GM23338 (cell line): ENCODE data around the gene SUPT3H. TPM values are rescaled to one million over a fixed set of nuclear protein-coding genes. Genes with fewer than 3 reads are reported as not detected.

Source experiments
- ATAC-seq: fragments of 200-7000 bp; cut with Tn5 transposase; 3 replicates; pipeline ENCODE4 v1.9.1; 2020
- DNase-seq: peaks from one replicate; pipeline ENCODE4 v3.0.0-alpha.2; 2015; ENCODE audit warnings: low spot score
- H2AFZ ChIP-seq: fragments of 200-600 bp; sonication (generic); 2 replicates; pipeline ENCODE4 v1.8.0; 2016; ENCODE audit warnings: antibody characterized with exemption, mild to moderate bottlenecking, moderate library complexity
- H3F3A ChIP-seq: fragments of 200-600 bp; sonication (generic); replicated peaks from 2 replicates; pipeline ENCODE4 v1.8.0; 2017; ENCODE audit warnings: antibody characterized with exemption, mixed run types, low read depth
- H3K27ac ChIP-seq: fragments of 200-600 bp; sonication (generic); 2 replicates; pipeline ENCODE4 v1.6.1; 2016; ENCODE audit warnings: low read depth
- H3K27me3 ChIP-seq: fragments of 200-600 bp; sonication (generic); 2 replicates; pipeline ENCODE4 v1.8.0; 2016; ENCODE audit warnings: mild to moderate bottlenecking, mixed run types, moderate library complexity; ENCODE audit not compliant: insufficient read depth
- H3K36me3 ChIP-seq: fragments of 200-600 bp; sonication (generic); 2 replicates; pipeline ENCODE4 v1.8.0; 2016; ENCODE audit warnings: mild to moderate bottlenecking; ENCODE audit not compliant: insufficient read depth
- H3K4me1 ChIP-seq: fragments of 200-600 bp; sonication (generic); 2 replicates; pipeline ENCODE4 v1.8.0; 2016; ENCODE audit warnings: mild to moderate bottlenecking, moderate library complexity; ENCODE audit not compliant: insufficient read depth
- H3K4me2 ChIP-seq: fragments of 200-600 bp; sonication (generic); 2 replicates; pipeline ENCODE4 v1.7.1; 2017; ENCODE audit warnings: mixed run types
- H3K4me3 ChIP-seq: fragments of 200-600 bp; sonication (generic); 2 replicates; pipeline ENCODE4 v1.6.1; 2016; ENCODE audit warnings: mixed run types
- H3K79me2 ChIP-seq: fragments of 200-600 bp; sonication (generic); replicated peaks from 2 replicates; pipeline ENCODE4 v1.8.0; 2017; ENCODE audit warnings: mild to moderate bottlenecking; ENCODE audit not compliant: insufficient read depth
- H3K9me2 ChIP-seq: fragments of 200-600 bp; sonication (generic); 2 replicates; pipeline ENCODE4 v1.8.0; 2017; ENCODE audit not compliant: insufficient read depth
- H4K20me1 ChIP-seq: fragments of 200-600 bp; sonication (generic); replicated peaks from 2 replicates; pipeline ENCODE4 v1.8.0; 2017; ENCODE audit warnings: mild to moderate bottlenecking; ENCODE audit not compliant: insufficient read depth
- H3K27ac Mint-ChIP-seq: 2 replicates; pipeline ENCODE4 v1.8.0; 2020; ENCODE audit warnings: inconsistent platforms, mild to moderate bottlenecking, moderate library complexity, mixed read lengths
- H3K27me3 Mint-ChIP-seq: 3 replicates; pipeline ENCODE4 v1.8.0; 2022; ENCODE audit warnings: low read depth, mild to moderate bottlenecking, moderate library complexity, mixed read lengths, inconsistent platforms; ENCODE audit not compliant: insufficient read depth, poor library complexity
- H3K36me3 Mint-ChIP-seq: 3 replicates; pipeline ENCODE4 v1.8.0; 2021; ENCODE audit warnings: low read depth, mild to moderate bottlenecking, inconsistent platforms, moderate library complexity, mixed read lengths
- H3K4me1 Mint-ChIP-seq: 3 replicates; pipeline ENCODE4 v1.8.0; 2020; ENCODE audit warnings: mild to moderate bottlenecking, inconsistent platforms, mixed read lengths
- H3K4me3 Mint-ChIP-seq: 3 replicates; pipeline ENCODE4 v1.8.0; 2021; ENCODE audit warnings: moderate library complexity, mild to moderate bottlenecking, inconsistent platforms, mixed read lengths
- H3K9me3 Mint-ChIP-seq: 3 replicates; pipeline ENCODE4 v1.8.0; 2020; ENCODE audit warnings: moderate library complexity, mild to moderate bottlenecking, inconsistent platforms, mixed read lengths
- CREB1 ChIP-seq: fragments of 250-450 bp; sonication (Bioruptor Pico); IDR thresholded peaks from 2 replicates; pipeline ENCODE4 v1.5.0; 2020; ENCODE audit warnings: low read depth, mild to moderate bottlenecking, moderate library complexity
- EZH2phosphoT487 ChIP-seq: fragments of 200-600 bp; sonication (generic); IDR thresholded peaks from one replicate; pipeline ENCODE4 v1.8.1; 2018; ENCODE audit warnings: antibody characterized with exemption; ENCODE audit not compliant: unreplicated experiment
- JUNB ChIP-seq: IDR thresholded peaks from one replicate; pipeline ENCODE4 v1.6.1; 2016; ENCODE audit warnings: antibody characterized with exemption; ENCODE audit not compliant: unreplicated experiment
- NANOG ChIP-seq: IDR thresholded peaks from 2 replicates; pipeline ENCODE4 v1.6.1; 2016; ENCODE audit warnings: antibody characterized with exemption, borderline replicate concordance
- POLR2AphosphoS5 ChIP-seq: IDR thresholded peaks from 2 replicates; pipeline ENCODE4 v1.6.1; 2016; ENCODE audit warnings: antibody characterized with exemption, low read depth
- STAT1 ChIP-seq: IDR thresholded peaks from one replicate; pipeline ENCODE4 v1.6.1; 2016; ENCODE audit warnings: antibody characterized with exemption; ENCODE audit not compliant: unreplicated experiment
- ZNF114 ChIP-seq: fragments of 250-450 bp; sonication (Bioruptor Pico); IDR thresholded peaks from 2 replicates; pipeline ENCODE4 v1.5.0; 2020; ENCODE audit warnings: mild to moderate bottlenecking, moderate library complexity
- polyA plus RNA-seq: library from polyadenylated mRNA; unstranded; fragments of >200 nt; fragmentation: Nextera tagmentation; extraction: Ambion mirVana; gene quantifications from 2 replicates; pipeline ENCODE4 v1.2.1, GENCODE V29; 2016
- total RNA-seq: library from RNA; depleted of rRNA; stranded (reverse); fragments of >200 nt; shearing (Covaris generic); gene quantifications from 2 replicates; pipeline ENCODE4 v1.2.3, GENCODE V29; 2014
- TF ChIP-seq, protein P1 (sequence below): IDR thresholded peaks from one replicate; pipeline ENCODE4 v1.6.1; 2018; ENCODE audit warnings: antibody characterized with exemption; ENCODE audit not compliant: unreplicated experiment
- TF ChIP-seq, protein P2 (sequence below): IDR thresholded peaks from 2 replicates; pipeline ENCODE4 v1.6.1; 2016; ENCODE audit warnings: antibody characterized with exemption
- TF ChIP-seq, protein P3 (sequence below): fragments of 250-450 bp; sonication (Bioruptor Pico); IDR thresholded peaks from 2 replicates; pipeline ENCODE4 v1.5.0; 2020; ENCODE audit warnings: mild to moderate bottlenecking, moderate library complexity
- TF ChIP-seq, protein P4 (sequence below), 2 experiments: fragments of 200-600 bp in 1 of 2; sonication (generic) in 1 of 2; conservative IDR thresholded peaks; 2 replicates each; pipeline versions ENCODE4 v1.5.1 to v1.6.1; 2016 to 2017; ENCODE audit warnings: antibody characterized with exemption in 2 of 2, low read depth in 2 of 2, mild to moderate bottlenecking in 2 of 2, moderate library complexity in 1 of 2

The SUPT3H gene
- total and polyA plus RNA-seq, 2 experiments from 2014 or later: 11.4 to 30.1 TPM

DNA sequence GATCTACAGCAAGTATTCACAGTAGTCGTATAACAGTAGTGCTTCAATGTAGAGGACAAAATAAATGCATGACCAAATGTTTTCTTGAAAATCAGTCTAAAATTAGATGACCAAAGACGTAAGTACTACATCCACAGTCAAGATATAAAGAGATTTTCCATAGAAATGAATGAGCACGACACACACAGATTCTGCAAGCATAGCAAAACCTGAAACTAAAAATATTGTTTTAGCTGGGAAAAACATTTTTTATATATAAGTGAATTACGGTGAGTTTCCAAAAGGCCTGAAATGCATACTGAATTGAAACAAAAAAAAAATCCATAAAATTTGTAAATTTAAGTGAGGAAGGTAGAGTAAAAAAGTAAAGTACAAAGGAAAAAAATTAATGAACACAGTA is 217.4 kb downstream of the SUPT3H start:
- Mint-ChIP-seq H3K27me3 (no peaks in the 10 kb centered on the region), H3K27ac (no peak overlapping the region), H3K36me3 (no peaks in the 10 kb centered on the region), H3K9me3 (no peaks in the 10 kb centered on the region), H3K4me1 (peaks cover 12% of the 10 kb centered on the region), H3K4me3 (no peak overlapping the region)
- no peak overlapping the region for H3K27ac ChIP-seq
- H3K9me2 ChIP-seq: no peaks in the 10 kb centered on the region
- TF ChIP-seq, protein P1, sequence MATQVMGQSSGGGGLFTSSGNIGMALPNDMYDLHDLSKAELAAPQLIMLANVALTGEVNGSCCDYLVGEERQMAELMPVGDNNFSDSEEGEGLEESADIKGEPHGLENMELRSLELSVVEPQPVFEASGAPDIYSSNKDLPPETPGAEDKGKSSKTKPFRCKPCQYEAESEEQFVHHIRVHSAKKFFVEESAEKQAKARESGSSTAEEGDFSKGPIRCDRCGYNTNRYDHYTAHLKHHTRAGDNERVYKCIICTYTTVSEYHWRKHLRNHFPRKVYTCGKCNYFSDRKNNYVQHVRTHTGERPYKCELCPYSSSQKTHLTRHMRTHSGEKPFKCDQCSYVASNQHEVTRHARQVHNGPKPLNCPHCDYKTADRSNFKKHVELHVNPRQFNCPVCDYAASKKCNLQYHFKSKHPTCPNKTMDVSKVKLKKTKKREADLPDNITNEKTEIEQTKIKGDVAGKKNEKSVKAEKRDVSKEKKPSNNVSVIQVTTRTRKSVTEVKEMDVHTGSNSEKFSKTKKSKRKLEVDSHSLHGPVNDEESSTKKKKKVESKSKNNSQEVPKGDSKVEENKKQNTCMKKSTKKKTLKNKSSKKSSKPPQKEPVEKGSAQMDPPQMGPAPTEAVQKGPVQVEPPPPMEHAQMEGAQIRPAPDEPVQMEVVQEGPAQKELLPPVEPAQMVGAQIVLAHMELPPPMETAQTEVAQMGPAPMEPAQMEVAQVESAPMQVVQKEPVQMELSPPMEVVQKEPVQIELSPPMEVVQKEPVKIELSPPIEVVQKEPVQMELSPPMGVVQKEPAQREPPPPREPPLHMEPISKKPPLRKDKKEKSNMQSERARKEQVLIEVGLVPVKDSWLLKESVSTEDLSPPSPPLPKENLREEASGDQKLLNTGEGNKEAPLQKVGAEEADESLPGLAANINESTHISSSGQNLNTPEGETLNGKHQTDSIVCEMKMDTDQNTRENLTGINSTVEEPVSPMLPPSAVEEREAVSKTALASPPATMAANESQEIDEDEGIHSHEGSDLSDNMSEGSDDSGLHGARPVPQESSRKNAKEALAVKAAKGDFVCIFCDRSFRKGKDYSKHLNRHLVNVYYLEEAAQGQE: no peak
- TF ChIP-seq POLR2AphosphoS5 (no peak), STAT1 (no peak), NANOG (no peak), CREB1 (CRISPR knock-in tag) (no peak), JUNB (no peak), EZH2phosphoT487 (no peak), ZNF114 (CRISPR knock-in tag) (no peak)
- TF ChIP-seq, protein P2, sequence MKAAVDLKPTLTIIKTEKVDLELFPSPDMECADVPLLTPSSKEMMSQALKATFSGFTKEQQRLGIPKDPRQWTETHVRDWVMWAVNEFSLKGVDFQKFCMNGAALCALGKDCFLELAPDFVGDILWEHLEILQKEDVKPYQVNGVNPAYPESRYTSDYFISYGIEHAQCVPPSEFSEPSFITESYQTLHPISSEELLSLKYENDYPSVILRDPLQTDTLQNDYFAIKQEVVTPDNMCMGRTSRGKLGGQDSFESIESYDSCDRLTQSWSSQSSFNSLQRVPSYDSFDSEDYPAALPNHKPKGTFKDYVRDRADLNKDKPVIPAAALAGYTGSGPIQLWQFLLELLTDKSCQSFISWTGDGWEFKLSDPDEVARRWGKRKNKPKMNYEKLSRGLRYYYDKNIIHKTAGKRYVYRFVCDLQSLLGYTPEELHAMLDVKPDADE: no peak
- TF ChIP-seq, protein P3, sequence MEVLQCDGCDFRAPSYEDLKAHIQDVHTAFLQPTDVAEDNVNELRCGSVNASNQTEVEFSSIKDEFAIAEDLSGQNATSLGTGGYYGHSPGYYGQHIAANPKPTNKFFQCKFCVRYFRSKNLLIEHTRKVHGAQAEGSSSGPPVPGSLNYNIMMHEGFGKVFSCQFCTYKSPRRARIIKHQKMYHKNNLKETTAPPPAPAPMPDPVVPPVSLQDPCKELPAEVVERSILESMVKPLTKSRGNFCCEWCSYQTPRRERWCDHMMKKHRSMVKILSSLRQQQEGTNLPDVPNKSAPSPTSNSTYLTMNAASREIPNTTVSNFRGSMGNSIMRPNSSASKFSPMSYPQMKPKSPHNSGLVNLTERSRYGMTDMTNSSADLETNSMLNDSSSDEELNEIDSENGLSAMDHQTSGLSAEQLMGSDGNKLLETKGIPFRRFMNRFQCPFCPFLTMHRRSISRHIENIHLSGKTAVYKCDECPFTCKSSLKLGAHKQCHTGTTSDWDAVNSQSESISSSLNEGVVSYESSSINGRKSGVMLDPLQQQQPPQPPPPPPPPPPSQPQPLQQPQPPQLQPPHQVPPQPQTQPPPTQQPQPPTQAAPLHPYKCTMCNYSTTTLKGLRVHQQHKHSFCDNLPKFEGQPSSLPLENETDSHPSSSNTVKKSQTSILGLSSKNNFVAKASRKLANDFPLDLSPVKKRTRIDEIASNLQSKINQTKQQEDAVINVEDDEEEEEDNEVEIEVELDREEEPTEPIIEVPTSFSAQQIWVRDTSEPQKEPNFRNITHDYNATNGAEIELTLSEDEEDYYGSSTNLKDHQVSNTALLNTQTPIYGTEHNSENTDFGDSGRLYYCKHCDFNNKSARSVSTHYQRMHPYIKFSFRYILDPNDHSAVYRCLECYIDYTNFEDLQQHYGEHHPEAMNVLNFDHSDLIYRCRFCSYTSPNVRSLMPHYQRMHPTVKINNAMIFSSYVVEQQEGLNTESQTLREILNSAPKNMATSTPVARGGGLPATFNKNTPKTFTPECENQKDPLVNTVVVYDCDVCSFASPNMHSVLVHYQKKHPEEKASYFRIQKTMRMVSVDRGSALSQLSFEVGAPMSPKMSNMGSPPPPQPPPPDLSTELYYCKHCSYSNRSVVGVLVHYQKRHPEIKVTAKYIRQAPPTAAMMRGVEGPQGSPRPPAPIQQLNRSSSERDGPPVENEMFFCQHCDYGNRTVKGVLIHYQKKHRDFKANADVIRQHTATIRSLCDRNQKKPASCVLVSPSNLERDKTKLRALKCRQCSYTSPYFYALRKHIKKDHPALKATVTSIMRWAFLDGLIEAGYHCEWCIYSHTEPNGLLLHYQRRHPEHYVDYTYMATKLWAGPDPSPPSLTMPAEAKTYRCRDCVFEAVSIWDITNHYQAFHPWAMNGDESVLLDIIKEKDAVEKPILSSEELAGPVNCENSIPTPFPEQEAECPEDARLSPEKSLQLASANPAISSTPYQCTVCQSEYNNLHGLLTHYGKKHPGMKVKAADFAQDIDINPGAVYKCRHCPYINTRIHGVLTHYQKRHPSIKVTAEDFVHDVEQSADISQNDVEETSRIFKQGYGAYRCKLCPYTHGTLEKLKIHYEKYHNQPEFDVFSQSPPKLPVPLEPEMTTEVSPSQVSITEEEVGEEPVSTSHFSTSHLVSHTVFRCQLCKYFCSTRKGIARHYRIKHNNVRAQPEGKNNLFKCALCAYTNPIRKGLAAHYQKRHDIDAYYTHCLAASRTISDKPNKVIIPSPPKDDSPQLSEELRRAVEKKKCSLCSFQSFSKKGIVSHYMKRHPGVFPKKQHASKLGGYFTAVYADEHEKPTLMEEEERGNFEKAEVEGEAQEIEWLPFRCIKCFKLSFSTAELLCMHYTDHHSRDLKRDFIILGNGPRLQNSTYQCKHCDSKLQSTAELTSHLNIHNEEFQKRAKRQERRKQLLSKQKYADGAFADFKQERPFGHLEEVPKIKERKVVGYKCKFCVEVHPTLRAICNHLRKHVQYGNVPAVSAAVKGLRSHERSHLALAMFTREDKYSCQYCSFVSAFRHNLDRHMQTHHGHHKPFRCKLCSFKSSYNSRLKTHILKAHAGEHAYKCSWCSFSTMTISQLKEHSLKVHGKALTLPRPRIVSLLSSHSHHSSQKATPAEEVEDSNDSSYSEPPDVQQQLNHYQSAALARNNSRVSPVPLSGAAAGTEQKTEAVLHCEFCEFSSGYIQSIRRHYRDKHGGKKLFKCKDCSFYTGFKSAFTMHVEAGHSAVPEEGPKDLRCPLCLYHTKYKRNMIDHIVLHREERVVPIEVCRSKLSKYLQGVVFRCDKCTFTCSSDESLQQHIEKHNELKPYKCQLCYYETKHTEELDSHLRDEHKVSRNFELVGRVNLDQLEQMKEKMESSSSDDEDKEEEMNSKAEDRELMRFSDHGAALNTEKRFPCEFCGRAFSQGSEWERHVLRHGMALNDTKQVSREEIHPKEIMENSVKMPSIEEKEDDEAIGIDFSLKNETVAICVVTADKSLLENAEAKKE: no peak
- TF ChIP-seq, protein P4, sequence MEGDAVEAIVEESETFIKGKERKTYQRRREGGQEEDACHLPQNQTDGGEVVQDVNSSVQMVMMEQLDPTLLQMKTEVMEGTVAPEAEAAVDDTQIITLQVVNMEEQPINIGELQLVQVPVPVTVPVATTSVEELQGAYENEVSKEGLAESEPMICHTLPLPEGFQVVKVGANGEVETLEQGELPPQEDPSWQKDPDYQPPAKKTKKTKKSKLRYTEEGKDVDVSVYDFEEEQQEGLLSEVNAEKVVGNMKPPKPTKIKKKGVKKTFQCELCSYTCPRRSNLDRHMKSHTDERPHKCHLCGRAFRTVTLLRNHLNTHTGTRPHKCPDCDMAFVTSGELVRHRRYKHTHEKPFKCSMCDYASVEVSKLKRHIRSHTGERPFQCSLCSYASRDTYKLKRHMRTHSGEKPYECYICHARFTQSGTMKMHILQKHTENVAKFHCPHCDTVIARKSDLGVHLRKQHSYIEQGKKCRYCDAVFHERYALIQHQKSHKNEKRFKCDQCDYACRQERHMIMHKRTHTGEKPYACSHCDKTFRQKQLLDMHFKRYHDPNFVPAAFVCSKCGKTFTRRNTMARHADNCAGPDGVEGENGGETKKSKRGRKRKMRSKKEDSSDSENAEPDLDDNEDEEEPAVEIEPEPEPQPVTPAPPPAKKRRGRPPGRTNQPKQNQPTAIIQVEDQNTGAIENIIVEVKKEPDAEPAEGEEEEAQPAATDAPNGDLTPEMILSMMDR (conservative IDR thresholded peaks at IDR 0.05; ENCODE audit: low read depth in 2 of 2): no peak
- ATAC-seq (no peak), DNase-seq (no peak)
- no peaks in the 10 kb centered on the region for H3K36me3 ChIP-seq
- H3K4me1 ChIP-seq: 0 out of 2 replicates have a peak, but pooled peaks cover 11% of the 10 kb centered on the region
- H3F3A ChIP-seq: no peaks in the 10 kb centered on the region
- no peak overlapping the region for H3K4me2 ChIP-seq
- no peak overlapping the region for H2AFZ ChIP-seq
- no peak overlapping the region for H3K4me3 ChIP-seq
- H4K20me1 ChIP-seq: no peaks in the 10 kb centered on the region
- no peaks in the 10 kb centered on the region for H3K27me3 ChIP-seq
- no peaks in the 10 kb centered on the region for H3K79me2 ChIP-seq
